DND-41 (cell line): ENCODE data around the gene TJP3.

Experiments
- EZH2 ChIP-seq: IDR thresholded peaks from 3 replicates; pipeline ENCODE4 v1.6.1; 2012; ENCODE audit warnings: borderline replicate concordance, low read depth, mild to moderate bottlenecking, moderate library complexity, low read length, inconsistent platforms; ENCODE audit not compliant: severe bottlenecking
- TF ChIP-seq, protein P1 (sequence below): IDR thresholded peaks from 2 replicates; pipeline ENCODE4 v1.5.1; 2012; ENCODE audit warnings: borderline replicate concordance, low read length, moderate library complexity, mild to moderate bottlenecking; ENCODE audit not compliant: poor library complexity, severe bottlenecking; ENCODE audit errors: extremely low read depth

DNA sequence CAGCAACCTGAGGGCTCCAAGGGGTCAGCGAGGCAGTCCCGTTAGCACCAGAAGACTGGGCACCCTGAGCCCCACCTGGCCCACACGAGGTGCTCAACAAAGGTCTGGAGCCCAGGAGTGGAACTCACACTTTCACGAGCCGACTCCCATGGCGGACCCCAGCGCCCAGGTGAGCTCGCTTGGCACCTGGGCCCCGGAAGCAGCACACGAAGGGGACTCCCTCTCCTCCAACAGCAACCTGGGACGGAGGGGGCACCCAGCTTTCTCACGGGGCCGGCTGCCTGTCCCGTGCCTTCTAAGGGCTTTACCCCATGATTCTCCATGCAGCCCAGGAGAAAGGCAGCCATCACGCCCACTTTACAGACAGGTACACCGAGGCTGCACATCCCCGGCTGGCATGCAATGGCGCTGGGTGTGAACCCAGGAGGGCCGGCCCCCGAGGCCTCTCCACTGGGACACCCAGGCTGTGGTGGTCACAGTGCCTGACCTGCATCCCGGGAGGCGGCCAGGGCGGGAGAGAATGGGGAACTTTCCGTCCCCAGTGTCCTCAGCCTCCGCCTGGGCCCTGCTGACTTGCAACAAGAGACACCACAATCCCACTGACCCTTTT is 13.0 kb upstream of the TJP3 start:
- TF ChIP-seq, protein P1, sequence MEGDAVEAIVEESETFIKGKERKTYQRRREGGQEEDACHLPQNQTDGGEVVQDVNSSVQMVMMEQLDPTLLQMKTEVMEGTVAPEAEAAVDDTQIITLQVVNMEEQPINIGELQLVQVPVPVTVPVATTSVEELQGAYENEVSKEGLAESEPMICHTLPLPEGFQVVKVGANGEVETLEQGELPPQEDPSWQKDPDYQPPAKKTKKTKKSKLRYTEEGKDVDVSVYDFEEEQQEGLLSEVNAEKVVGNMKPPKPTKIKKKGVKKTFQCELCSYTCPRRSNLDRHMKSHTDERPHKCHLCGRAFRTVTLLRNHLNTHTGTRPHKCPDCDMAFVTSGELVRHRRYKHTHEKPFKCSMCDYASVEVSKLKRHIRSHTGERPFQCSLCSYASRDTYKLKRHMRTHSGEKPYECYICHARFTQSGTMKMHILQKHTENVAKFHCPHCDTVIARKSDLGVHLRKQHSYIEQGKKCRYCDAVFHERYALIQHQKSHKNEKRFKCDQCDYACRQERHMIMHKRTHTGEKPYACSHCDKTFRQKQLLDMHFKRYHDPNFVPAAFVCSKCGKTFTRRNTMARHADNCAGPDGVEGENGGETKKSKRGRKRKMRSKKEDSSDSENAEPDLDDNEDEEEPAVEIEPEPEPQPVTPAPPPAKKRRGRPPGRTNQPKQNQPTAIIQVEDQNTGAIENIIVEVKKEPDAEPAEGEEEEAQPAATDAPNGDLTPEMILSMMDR: no peak
- TF ChIP-seq EZH2: no peak
